Neural progenitor cell (in vitro differentiated cells): Measurements from ENCODE around the gene CEP97. TPM values are rescaled to one million over a fixed set of nuclear protein-coding genes. Genes with fewer than 3 reads are reported as not detected.

Source experiments
- DNase-seq: peaks from one replicate; pipeline ENCODE4 v3.0.0-alpha.2; 2016; ENCODE audit warnings: low spot score
- H2AFZ ChIP-seq: fragments of 200-600 bp; sonication (generic); replicated peaks from 2 replicates; pipeline ENCODE4 v1.6.1; 2016; ENCODE audit warnings: antibody characterized with exemption
- H3F3A ChIP-seq: fragments of 200-600 bp; sonication (generic); 2 replicates; pipeline ENCODE4 v1.6.1; 2016; ENCODE audit warnings: antibody characterized with exemption, low read depth
- H3K27ac ChIP-seq: fragments of 200-600 bp; sonication (generic); 2 replicates; pipeline ENCODE4 v1.5.1; 2016; ENCODE audit warnings: mild to moderate bottlenecking
- H3K27me3 ChIP-seq: fragments of 200-600 bp; sonication (generic); 2 replicates; pipeline ENCODE4 v1.6.1; 2016; ENCODE audit warnings: mild to moderate bottlenecking, moderate library complexity
- H3K36me3 ChIP-seq: fragments of 200-600 bp; sonication (generic); 2 replicates; pipeline ENCODE4 v1.5.1; 2016
- H3K4me1 ChIP-seq: fragments of 200-600 bp; sonication (generic); 2 replicates; pipeline ENCODE4 v1.6.1; 2016; ENCODE audit warnings: mixed run types
- H3K4me2 ChIP-seq: fragments of 200-600 bp; sonication (generic); 2 replicates; pipeline ENCODE4 v1.6.1; 2016
- H3K4me3 ChIP-seq: fragments of 200-600 bp; sonication (generic); 2 replicates; pipeline ENCODE4 v1.5.1; 2016
- H3K79me2 ChIP-seq: fragments of 200-600 bp; sonication (generic); 2 replicates; pipeline ENCODE4 v1.6.1; 2016; ENCODE audit warnings: low read depth
- H3K9ac ChIP-seq: fragments of 200-600 bp; sonication (generic); 2 replicates; pipeline ENCODE4 v1.6.1; 2016
- H3K9me3 ChIP-seq: fragments of 200-600 bp; sonication (generic); 2 replicates; pipeline ENCODE4 v1.5.1; 2016; ENCODE audit warnings: low read depth
- H4K20me1 ChIP-seq: fragments of 200-600 bp; sonication (generic); 2 replicates; pipeline ENCODE4 v1.6.1; 2016; ENCODE audit warnings: low read depth
- H3K27ac Mint-ChIP-seq: 3 replicates; pipeline ENCODE4 v1.8.0; 2021; ENCODE audit warnings: mixed read lengths
- H3K27me3 Mint-ChIP-seq: 2 replicates; pipeline ENCODE4 v1.8.0; 2022; ENCODE audit warnings: low read depth, mild to moderate bottlenecking, inconsistent platforms, moderate library complexity, mixed read lengths; ENCODE audit not compliant: insufficient read depth
- H3K36me3 Mint-ChIP-seq: 3 replicates; pipeline ENCODE4 v1.8.0; 2021; ENCODE audit warnings: mixed read lengths
- H3K4me1 Mint-ChIP-seq: 3 replicates; pipeline ENCODE4 v1.8.0; 2021; ENCODE audit warnings: mixed read lengths
- H3K4me3 Mint-ChIP-seq: 3 replicates; pipeline ENCODE4 v1.8.0; 2021; ENCODE audit warnings: mild to moderate bottlenecking, moderate library complexity, mixed read lengths
- H3K9me3 Mint-ChIP-seq: 3 replicates; pipeline ENCODE4 v1.8.0; 2020; ENCODE audit warnings: mixed read lengths
- EZH2 ChIP-seq: fragments of 200-600 bp; sonication (generic); IDR thresholded peaks from 2 replicates; pipeline ENCODE4 v1.6.1; 2017; ENCODE audit warnings: antibody characterized with exemption, mild to moderate bottlenecking, moderate library complexity
- EZH2phosphoT487 ChIP-seq: fragments of 200-600 bp; sonication (generic); IDR thresholded peaks from 2 replicates; pipeline ENCODE4 v1.6.1; 2017; ENCODE audit warnings: antibody characterized with exemption
- total RNA-seq: library from RNA; depleted of rRNA; stranded (reverse); fragments of >200 nt; gene quantifications from 2 replicates; pipeline ENCODE4 v1.2.3, GENCODE V29; 2015; ENCODE audit warnings: low replicate concordance
- TF ChIP-seq, protein P1 (sequence below): fragments of 200-600 bp; sonication (generic); IDR thresholded peaks from 2 replicates; pipeline ENCODE4 v1.5.1; 2017; ENCODE audit warnings: antibody characterized with exemption, mild to moderate bottlenecking

Gene CEP97
- total RNA-seq, 1 donor from 2014 or later: 46.1 TPM

DNA sequence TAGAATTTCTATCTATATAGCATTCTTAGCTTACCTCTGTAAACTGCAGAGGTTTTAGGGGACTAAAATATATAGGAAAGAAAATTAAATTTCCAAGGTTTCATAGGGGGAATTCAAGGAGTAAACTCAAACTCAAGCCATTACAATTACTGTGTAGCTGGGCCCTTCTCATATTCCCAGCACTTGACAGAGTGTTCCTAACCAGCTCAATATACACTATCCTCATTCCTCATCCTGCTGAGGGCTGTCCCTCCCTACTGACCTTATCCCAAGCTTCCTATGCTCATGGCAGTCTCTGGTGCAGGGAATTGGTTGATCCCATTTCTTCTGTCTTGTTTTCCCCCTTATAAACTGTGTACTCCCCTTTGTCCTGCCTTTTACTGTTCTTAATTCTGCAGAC lies 88.5 kb downstream of the CEP97 start:
- H3K36me3 ChIP-seq: no peaks in the 10 kb centered on the region
- H3K4me2 ChIP-seq: no peak overlapping the region
- H3K79me2 ChIP-seq: no peaks in the 10 kb centered on the region
- H4K20me1 ChIP-seq: no peaks in the 10 kb centered on the region
- peaks cover 7% of the 10 kb centered on the region for H3K4me1 ChIP-seq
- H3K9ac ChIP-seq: no peak overlapping the region
- no peak overlapping the region for H3K27ac ChIP-seq
- H3K4me3 ChIP-seq: no peak overlapping the region
- H3K27me3 ChIP-seq: no peaks in the 10 kb centered on the region
- TF ChIP-seq, protein P1, sequence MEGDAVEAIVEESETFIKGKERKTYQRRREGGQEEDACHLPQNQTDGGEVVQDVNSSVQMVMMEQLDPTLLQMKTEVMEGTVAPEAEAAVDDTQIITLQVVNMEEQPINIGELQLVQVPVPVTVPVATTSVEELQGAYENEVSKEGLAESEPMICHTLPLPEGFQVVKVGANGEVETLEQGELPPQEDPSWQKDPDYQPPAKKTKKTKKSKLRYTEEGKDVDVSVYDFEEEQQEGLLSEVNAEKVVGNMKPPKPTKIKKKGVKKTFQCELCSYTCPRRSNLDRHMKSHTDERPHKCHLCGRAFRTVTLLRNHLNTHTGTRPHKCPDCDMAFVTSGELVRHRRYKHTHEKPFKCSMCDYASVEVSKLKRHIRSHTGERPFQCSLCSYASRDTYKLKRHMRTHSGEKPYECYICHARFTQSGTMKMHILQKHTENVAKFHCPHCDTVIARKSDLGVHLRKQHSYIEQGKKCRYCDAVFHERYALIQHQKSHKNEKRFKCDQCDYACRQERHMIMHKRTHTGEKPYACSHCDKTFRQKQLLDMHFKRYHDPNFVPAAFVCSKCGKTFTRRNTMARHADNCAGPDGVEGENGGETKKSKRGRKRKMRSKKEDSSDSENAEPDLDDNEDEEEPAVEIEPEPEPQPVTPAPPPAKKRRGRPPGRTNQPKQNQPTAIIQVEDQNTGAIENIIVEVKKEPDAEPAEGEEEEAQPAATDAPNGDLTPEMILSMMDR: no peak
- TF ChIP-seq EZH2phosphoT487: no peak
- TF ChIP-seq EZH2: no peak
- Mint-ChIP-seq H3K27me3 (no peaks in the 10 kb centered on the region), H3K36me3 (no peaks in the 10 kb centered on the region), H3K4me3 (no peak overlapping the region), H3K27ac (no peak overlapping the region), H3K4me1 (no peaks in the 10 kb centered on the region), H3K9me3 (no peaks in the 10 kb centered on the region)
- no peak for DNase-seq
- no peak overlapping the region for H2AFZ ChIP-seq
- no peaks in the 10 kb centered on the region for H3F3A ChIP-seq
- no peaks in the 10 kb centered on the region for H3K9me3 ChIP-seq

DNA sequence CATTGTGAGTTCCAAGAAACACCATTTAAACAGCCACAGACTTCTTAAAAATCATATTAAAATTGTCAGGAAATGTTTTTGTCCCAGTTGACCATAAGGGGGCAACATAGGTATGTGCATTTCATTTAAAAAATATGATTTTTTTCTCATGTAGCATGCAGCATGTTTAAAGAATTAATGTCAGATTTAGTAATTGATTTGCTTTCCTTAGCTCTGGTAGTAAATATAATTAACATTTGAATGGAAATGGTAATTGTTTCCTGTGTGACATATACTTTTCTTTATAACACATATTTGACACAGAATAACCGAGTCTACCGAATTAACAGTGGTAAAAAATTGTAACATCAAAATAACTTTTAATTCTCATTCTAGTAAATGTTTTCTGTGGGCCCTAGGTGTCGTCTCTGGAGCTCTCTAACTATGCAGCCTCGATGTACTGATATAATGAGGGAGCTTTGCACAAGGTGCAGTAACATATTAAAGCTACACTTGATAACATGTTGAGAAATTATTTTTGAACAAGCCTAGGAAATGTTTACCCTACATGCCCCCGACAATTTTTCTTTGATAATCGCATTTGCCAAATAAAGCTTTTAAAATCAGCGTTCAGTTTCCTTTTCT lies 89.5 kb downstream of the CEP97 start:
- Histone ChIP-seq H4K20me1 (no peaks in the 10 kb centered on the region), H3K4me3 (no peak overlapping the region), H3K27ac (no peak overlapping the region), H3K79me2 (no peaks in the 10 kb centered on the region), H3K27me3 (no peaks in the 10 kb centered on the region), H3K36me3 (no peaks in the 10 kb centered on the region), H2AFZ (no peak overlapping the region), H3K9ac (no peak overlapping the region), H3K4me2 (no peak overlapping the region), H3K9me3 (no peaks in the 10 kb centered on the region), H3F3A (no peaks in the 10 kb centered on the region), H3K4me1 (peaks cover 7% of the 10 kb centered on the region)
- H3K4me1 Mint-ChIP-seq: no peaks in the 10 kb centered on the region
- TF ChIP-seq EZH2 (no peak), EZH2phosphoT487 (no peak)
- TF ChIP-seq, protein P1: peak; percentile 65
- H3K27me3 Mint-ChIP-seq: no peaks in the 10 kb centered on the region
- no peaks in the 10 kb centered on the region for H3K36me3 Mint-ChIP-seq
- no peak for DNase-seq
- no peaks in the 10 kb centered on the region for H3K9me3 Mint-ChIP-seq
- H3K27ac Mint-ChIP-seq: no peak overlapping the region
- no peak overlapping the region for H3K4me3 Mint-ChIP-seq

DNA sequence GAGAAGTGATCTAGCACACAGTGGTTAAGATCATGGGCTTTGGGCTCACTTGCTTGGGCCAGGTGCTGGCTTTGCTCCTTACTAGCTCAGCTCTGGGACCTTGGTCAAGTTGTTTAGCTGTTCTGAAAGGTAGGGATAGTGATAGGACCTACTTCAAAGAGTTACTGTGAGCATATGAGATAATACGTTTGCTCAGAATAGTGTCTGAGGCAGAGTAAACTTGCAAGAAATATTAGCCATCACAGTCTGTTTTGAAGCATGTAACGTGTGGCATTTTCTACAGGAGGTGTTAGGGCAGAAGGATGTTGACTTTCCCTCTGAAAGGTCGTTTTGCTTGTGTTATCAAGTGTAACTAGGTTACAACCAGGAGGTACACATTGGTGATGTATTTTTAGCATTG lies 90.4 kb downstream of the CEP97 start:
- H3K27ac Mint-ChIP-seq: peak overlapping the region; percentile 21
- H3K36me3 Mint-ChIP-seq: peaks cover 3% of the 10 kb centered on the region
- no peak overlapping the region for H3K27ac ChIP-seq

More for the DNA sequence above, 90.4 kb downstream of the CEP97 start:
- no peak overlapping the region for H3K9ac ChIP-seq
- no peaks in the 10 kb centered on the region for H3K36me3 ChIP-seq
- Mint-ChIP-seq H3K4me1 (no peaks in the 10 kb centered on the region), H3K4me3 (no peak overlapping the region), H3K27me3 (no peaks in the 10 kb centered on the region), H3K9me3 (no peaks in the 10 kb centered on the region)
- H3K4me1 ChIP-seq: peaks cover 1% of the 10 kb centered on the region
- no peaks in the 10 kb centered on the region for H3F3A ChIP-seq
- no peaks in the 10 kb centered on the region for H3K27me3 ChIP-seq
- H4K20me1 ChIP-seq: no peaks in the 10 kb centered on the region
- no peak overlapping the region for H3K4me3 ChIP-seq
- H3K79me2 ChIP-seq: no peaks in the 10 kb centered on the region
- no peaks in the 10 kb centered on the region for H3K9me3 ChIP-seq
- H2AFZ ChIP-seq: no peak overlapping the region
- H3K4me2 ChIP-seq: no peak overlapping the region
- no peak for TF ChIP-seq EZH2
- TF ChIP-seq EZH2phosphoT487: no peak
- TF ChIP-seq, protein P1: no peak
- DNase-seq: no peak
